HG03025 (cell line): ENCODE measurements around the gene SLC30A1.

Experiments
- ATAC-seq: cut with Tn5 transposase; IDR thresholded peaks from one replicate; pipeline ENCODE4 v1.9.1; 2021; ENCODE audit warnings: mild to moderate bottlenecking, moderate library complexity; ENCODE audit not compliant: unreplicated experiment, low FRiP score

Gene SLC30A1

DNA sequence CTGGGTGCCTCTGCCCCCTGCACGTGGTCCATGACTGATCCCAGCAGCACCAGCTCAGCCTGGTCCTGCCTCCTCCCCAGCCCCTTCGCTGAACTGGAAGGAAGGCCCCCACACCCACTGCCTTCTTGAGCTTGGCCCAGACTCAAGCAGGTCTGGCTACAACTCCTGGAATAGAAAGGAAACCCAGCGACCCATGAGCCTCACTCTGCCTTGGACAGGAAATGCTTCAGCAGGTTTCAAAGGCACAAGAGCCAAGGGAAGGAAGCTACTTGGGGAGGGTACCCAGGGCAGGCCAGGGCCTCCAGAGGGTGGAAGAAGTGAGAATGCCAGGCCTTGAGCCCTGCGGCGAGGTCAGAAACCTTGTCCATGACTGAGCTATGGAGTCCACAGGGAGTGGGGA, 51.1 kb downstream of the SLC30A1 start:
- ATAC-seq: no peak

GRCh38 chr1:211527006-211527405, 52.0 kb downstream of the SLC30A1 start:
- peak; percentile 76 for ATAC-seq

DNA sequence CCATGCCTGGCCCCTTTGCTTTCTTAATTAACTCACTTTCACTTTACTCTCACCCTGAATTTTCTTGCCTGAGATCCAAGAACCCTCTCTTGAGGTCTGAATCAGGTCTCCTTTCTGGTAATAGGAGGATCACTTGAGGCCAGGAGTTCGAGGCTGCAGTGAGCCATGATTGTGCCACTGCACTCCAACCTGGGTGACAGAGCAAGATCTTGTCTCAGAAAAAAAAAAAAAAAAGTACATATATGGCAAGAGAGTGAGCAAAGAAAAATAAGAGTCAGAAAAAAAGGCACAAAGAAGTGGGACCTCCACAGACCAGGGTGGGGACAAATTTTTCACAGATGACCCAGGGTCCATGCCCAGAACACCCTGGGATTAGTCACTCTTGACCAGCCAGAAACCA, 52.9 kb downstream of the SLC30A1 start:
- ATAC-seq: no peak

DNA sequence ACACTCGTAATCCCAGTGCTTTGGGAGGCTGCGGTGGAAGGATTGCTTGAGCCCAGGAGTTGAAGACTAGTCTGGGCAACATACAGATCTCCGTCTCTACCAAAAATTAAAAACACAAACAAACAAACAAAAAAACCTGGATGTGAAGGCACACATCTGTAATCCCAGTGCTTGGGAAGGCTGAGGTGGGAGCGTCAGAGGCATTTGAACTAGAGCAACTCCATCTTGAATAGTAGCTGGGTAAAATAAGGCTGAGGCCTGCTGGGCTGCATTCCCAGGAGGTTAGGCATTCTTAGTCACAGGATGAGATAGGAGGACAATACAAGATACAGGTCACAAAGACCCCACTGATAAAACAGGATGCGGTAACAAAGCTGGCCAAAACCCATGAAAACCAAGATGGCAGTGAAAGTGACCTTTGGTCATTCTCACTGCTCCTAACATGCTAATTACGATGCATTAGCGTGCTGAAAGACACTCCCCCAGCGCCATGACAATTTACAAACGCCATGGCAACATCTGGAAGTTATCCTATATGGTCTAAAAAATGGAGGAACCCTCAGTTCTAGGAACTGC, 53.8 kb downstream of the SLC30A1 start:
- no peak for ATAC-seq

DNA sequence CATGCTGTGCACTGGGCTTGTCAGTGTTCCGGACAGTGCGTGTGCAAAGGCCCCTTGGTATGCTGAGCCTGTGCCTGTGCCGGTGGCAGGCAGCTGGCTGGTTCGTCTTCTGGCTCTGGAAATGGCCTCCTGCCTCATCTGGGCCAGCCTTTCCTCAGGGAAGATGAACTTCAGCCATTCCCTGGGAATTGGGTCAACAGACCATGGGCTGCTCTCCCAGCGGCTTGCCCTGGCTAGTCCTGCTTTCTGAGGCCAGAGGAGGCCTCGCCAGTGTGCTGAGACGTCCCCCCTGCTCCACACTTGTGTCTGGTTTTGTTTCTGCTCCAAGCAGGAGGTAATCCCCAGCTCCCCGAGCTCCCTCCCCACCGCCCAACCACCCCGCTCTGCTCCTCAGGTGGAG, 54.4 kb downstream of the SLC30A1 start:
- no peak for ATAC-seq

- ATAC-seq: no peak
These were observed 56.2 kb downstream of the SLC30A1 start for GRCh38 chr1:211522804-211523203.
